NCI-H2227 (cell line): ENCODE measurements around the gene CCL2.
"Not testable (repeated sequence)": the region's sequence is repeated elsewhere in the genome, so short reads cannot be mapped to it uniquely, and the experiment has no call there.

Experiments used
- DNase-seq: peaks from one replicate; lab custom pipeline; 2025; ENCODE audit not compliant: unreplicated experiment; lab: John Stamatoyannopoulos, UW

Gene CCL2

DNA sequence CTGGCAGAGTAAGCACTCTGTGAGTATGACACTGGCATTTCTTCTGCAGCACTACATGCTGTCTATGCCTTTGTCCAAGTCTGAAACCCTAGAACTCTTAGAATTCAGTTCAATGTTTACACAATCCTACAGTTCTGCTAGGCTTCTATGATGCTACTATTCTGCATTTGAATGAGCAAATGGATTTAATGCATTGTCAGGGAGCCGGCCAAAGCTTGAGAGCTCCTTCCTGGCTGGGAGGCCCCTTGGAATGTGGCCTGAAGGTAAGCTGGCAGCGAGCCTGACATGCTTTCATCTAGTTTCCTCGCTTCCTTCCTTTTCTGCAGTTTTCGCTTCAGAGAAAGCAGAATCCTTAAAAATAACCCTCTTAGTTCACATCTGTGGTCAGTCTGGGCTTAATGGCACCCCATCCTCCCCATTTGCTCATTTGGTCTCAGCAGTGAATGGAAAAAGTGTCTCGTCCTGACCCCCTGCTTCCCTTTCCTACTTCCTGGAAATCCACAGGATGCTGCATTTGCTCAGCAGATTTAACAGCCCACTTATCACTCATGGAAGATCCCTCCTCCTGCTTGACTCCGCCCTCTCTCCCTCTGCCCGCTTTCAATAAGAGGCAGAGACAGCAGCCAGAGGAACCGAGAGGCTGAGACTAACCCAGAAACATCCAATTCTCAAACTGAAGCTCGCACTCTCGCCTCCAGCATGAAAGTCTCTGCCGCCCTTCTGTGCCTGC, at the start of gene CCL2:
TSS of gene CCL2 (plus strand) at position 635 of the 730 bp plus-strand sequence. CDS start at position 700, 65 bp downstream.
- peak; percentile 78 for DNase-seq

DNA sequence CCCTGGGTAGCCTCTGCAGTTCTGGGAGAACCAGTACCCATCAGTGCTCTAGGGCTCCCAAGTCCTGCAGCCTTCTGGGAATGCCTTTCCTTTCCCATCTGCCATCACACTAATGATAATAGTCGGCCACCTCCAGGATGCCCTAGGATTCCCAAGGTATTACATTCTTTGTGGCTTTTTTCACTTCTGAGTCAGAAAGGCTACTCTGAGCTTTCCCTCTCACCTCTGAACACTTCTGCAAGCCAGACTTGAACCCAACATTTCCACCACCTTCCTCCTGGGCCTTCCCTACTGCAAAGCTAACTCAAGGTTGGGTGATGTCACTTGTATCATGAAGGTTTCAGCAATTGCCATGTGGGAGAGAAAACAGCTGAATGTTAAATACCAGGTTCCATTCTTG, 49.7 kb upstream of the CCL2 start:
- DNase-seq, result no peak

DNA sequence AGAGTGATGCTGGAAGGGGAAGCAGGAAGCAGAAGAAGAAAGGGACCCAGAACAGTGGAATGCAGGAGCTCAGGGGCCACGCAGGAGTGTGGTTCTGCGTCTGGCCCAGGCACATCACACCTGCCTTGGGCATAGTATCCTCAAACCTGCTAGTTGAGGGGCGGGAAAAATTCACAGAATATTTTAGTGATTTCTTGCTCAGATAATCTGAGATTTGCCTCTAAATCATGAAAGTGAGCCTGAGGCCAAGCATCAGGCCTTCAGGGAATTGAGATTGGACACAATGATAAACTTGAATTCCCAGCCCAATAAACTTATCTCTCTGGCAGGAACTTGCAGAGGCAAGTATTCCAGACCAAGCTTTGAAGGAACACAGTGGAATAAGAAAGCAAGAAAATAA, 48.5 kb upstream of the CCL2 start:
- DNase-seq, result no peak

DNA sequence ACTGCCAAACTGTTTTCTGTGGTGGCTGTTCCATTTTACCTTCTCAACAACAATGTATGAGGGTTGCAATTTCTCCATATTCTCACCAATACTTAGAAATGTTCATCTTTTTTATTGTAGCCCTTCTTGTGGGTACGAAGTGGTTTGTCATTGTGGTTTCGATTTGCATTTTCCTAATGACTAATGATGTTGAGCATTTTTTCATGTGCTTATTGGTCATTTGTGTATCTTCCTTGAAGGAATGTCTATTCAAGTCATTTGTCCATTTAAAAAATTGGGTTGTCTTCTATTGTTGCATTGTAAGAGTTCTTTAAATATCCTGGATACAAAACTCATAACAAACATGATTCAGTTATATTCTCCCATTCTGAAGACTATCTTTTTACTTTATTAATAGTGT, 47.5 kb upstream of the CCL2 start:
- DNase-seq, result no peak

DNA sequence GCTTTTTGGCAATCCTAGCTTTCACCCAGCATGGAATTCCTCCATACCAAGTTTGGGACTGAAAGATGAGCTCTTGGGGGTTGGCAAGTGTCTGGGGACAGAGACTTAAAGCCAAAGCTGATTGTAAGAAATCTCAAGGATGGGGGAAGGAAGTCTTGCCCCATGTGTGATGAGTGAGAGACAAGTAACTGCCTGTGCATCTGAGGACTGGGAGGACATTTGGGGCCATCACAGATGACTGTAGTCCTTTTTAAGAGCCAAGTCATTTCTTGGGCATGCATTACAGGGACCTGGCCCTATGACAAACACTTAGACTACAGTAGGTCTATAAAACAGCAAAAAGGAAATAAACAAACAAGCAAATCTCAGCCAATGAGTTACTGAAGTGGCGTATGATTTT, 36.3 kb upstream of the CCL2 start:
- no peak for DNase-seq

DNA sequence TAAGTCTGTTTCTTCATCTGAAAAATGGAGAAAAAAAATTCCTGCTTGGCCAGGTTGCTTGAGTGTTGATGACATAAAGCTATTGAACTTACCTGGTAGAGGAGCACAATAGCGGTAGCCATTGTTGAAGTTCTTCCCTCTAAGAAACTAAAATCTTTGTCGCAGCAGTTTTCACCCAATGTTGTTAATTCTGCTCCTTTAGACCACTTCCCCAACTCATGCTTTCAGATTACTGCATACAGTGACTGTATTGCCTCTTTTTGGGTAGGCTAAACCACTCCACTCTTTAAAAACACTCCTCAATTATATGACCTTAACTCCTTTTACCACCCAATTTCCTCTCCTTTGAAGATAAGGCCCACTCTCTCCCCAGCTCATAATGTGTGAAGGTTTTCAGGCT, 35.7 kb upstream of the CCL2 start:
- no peak for DNase-seq

DNA sequence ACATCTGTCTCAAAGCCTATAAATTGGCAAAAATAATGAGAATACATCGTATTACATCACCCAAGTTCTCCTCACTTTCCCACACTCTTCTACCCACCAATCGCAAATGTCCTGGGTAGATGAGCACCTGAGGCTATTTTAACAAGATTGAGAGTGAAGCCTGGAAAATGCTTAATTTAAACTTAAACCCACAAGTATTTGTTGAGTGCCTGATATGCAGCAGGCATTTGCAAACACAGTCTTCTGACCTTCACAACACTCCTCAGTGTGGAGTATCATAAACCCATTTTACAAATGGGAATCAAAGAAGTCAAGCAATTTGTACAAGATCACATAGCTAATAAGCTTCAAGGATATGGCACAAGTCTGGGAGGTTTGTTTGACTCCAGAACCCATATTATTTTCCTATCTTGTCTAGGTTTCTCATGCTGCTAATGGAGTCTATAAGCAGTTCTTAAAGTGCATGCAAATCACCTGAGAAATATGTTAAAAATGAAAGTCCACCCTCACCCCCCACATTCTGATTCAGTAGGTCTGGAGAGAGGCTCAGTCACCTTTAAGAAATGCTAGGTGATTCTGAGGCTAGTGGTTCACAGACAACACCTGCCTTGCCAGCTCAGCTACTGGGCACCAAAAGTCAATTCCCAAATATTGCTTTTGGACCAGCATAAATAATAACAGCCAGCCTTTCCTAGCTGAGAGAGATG, 34.9 kb upstream of the CCL2 start:
- no peak for DNase-seq

DNA sequence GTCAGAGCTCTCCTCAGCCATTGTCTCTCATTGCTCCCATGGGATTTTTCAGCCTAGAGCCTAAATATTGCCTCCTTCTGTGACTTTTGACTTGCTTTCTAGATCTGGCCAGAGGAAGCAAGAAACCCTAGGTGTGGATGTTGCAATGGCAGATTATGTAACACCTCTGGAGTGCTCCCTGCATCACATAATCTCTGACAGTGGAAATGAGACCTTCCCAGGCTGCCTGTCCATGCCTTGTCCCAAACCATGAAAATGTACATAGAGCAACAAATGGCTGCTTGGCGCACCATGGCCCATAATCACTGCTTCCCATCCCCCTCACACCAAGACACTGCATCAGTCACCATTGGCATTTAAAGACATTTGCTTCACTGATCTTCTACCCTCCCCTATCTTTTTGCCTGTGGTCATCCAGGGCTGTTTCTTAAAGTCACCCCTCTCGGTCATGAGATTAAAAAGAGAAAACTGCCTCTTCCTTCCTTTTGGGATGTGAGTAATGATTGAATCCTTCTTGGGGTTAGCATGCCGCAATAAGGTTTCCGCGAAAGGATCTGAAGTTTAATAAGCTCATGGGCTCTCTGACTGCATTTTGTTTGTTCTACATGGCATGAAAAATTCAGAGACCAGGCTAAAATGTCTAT, 34.2 kb upstream of the CCL2 start:
- DNase-seq, result no peak

DNA sequence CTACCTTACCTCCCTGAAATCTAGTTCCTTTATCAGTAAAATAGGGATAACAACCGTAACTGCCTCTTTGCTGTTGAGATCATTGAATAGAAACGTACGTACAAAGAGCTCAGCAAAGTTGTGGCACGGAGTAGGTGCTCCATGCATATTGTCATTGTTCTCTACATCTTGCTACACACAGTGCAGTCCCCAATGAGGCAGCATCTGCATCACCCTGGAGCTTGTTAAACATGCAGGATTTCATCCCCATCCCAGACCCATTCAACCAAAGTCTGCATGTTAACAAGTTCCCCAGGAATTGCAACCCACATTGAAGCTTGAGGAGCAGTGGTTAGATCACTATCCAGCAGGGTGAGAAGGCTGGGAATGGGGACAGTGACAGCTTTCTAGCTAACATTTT, 33.7 kb upstream of the CCL2 start:
- DNase-seq, result no peak

DNA sequence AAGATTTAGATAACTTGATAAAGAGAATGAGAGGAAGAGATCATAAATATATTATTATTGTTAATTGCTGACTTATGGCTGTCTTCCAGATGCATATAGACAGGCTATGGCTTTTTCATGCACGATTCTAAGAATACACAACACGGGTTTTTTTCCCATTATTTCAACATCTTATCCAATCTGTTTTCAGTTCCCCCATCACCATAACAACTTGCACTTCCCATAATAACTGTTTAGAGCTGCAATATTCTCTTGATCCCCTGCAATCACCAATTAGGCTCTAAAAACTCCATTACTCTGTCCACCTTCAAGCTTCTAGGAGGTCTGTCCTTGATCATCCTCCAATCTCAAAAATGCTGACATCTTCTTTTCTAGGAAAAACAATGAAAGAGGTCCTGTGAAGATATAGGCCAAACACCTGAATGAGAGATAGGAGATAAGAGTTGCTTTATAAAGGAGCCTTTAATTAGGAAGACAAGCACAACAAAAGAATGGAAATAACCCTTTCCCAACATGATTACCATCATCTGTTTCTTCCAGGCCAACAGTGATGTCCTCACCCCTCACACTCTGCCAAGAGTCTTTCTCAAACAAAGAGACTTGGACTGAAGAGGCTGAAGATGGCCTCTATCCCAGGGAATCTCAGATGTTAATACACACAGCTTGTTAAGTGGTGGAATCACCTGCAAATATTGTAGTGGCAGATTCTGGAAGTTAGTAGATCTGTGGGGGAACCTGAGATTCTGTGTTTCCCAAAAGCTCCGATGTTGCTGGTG, 32.2 kb upstream of the CCL2 start:
- no peak for DNase-seq

DNA sequence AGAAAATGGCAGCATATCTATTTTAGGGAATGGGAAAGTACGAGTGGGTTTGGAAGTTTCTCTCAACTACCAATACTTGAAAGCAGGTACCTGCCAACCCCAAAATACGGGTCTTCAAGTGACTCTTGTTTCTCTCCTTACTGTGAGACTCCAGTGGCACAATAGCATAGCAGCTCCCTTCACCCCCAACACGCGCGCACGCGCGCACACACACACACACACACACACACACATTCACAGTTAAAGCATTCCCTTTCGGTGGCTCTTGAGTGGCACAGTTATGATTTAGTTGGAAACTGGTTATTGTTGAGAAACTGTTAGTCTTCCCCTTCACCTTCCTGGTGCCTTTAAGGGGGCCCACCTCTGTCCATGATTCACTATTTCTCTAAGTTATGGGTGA, 30.0 kb upstream of the CCL2 start:
- no peak for DNase-seq

DNA sequence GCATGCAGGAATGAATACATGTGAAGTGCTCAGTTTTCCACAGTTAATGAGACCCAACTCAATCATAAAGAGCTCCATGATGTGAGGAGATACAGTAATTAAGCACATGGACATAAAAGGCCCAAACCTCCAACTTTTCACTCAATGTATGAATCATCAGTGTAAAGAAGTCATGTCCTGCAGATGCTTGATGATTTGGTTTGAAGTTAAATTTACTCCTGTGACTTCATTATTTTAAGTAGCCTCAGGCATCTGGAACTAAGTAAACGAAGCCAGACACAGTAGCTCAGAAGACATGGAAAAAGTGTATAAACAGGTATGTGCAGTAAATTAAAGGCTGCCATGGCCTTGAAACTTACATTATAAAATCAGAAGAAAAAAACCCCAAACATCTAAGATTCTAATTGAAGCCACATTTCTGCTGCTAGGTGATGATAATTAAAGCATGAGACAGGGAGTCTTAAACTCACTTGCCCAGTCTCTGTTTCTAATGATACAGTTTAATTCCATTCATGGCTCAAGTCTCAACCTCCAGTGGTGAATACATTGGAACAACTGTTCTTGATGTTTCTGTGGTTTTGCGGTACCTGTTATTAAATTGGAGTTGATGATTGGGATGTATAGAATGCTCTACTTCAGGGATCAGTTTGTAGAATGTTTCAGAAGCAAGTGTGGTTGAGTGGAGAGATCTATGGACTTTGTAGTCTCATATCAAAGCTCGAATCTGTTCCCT, 28.9 kb upstream of the CCL2 start:
- DNase-seq, result no peak

DNA sequence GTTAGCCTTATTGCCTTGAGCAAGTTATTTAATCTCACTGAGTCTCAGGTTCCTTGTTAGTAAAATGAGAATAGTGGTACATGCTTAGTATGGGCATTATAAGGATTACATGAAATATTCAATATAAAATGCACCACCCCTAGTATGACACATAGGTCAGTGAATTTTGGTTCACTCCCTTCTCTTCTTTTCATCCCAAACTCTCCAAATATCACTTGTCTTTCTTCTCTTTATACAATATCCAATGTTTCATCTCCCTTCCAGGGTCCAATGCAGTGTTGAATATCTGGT, 28.4 kb upstream of the CCL2 start:
- DNase-seq, result no peak

DNA sequence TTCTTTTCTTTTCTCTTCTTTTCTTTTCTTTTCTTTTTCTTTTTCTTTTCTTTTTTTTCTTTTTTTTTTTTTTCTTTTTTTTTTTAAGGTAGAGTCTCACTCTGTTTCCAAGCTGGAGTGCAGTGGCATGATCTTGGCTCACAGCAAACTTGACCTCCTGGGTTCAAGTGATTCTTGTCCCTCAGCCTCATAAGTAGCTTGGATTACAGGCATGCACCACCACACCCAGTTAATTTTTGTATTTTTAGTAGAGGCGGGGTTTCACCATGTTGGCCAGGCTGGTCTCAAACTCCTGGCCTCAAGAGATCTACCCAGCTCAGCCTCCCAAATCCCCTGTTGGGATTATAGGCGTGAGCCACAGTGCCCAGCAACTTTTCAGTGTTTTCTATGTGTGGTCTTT, 27.8 kb upstream of the CCL2 start:
- DNase-seq, result not testable (repeated sequence)

DNA sequence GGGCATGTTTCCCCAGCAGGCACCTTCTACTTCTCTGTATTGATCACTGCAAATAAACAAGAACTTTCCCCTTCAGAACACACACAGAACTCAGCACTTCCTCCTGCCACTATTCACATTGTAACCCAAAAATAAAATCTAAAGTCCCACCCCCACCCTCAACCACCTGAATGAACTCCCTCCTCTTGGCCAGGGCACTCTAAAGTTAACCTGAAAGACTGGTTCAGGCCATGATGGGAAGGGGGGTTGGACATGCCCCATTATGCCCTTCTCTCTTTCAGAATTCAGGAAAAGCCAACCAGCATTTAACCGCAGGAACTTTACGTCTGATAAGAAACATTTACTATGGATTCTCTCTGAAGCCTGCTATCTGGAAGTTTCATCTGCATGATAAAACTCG, 27.4 kb upstream of the CCL2 start:
- no peak for DNase-seq

DNA sequence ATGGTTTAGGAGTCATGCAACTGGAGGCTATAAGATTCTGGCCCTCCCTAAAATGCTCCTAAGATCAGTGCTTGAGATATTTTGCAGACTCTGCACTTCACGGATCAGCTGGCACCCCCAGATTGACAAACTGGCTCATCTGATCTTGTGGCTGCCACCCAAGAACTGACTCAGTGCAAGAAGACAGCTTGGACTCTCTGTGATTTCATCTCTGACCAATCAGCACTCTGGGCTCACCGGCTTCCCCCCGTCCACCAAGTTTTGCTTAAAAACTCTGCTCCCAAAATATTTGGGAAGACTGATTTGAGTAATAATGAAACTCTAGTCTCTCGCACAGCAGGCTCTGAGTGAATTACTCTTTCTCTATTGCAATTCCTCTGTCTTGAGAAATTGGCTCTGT, 26.3 kb upstream of the CCL2 start:
- no peak for DNase-seq

DNA sequence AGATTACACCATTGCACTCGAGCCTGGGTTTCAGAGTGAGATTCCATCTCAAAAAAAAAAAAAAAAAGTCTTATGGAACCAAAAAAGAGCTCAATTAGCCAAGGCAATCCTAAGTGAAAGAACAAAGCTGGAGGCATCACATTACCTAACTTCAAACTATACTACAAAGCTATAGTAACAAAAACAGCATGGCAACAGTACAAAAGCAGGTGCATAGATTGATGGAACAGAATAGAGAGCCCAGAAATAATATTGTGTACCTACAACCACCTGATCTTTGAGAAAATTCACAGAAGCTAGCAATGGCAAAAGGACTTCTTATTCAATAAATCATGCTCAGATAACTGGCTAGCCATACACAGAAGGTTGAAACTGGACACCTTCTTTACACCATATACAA, 24.7 kb upstream of the CCL2 start:
- no peak for DNase-seq

DNA sequence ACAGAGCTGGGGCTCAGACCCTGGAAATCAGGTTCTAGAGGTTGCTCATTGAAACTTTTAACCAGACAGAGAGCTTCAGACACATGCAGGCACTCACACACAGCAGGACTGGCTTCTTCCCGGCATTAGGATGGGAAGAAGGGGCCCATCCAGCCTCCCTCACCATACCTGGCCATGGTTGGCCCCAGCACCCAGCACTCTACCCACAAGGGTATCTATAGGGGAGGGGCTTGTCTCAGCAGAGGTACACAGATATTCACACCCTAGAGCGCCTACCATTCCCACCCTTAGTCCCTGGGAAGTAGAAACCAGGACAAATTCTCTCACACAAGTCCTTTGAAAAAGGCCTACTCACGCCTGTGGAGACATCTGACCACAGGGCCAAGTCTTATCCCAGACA, 20.5 kb upstream of the CCL2 start:
- no peak for DNase-seq

DNA sequence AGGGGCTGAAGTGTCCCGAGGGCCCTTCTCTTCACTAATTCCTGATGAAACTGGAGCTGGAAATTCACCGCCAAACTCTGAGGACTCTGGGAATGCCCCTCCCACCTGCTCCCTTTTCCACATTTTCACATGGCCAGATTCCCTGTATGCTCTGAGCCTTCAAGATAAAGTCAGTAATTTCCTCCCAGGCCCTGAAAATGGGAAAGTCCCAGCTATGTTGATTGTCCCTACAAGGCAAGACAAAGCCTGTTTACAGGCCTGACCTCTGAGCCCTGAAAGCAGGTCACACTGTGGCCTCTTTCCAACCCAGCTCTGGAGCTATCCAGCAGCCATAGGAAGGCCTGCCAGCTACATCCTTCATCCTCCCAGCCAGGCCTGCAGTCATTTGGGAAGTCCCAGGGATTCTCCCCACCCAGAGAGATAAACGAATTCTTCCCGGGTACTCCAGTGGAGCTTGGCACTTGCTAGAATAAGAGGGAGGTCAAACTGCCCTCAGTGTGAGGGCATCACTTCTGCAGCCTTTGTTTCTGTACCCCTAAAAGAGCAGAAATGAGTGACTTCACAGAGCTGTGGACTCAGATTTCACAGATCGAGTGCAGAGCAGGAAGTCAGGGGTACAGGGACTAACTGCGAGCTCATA, 19.6 kb upstream of the CCL2 start:
- no peak for DNase-seq

DNA sequence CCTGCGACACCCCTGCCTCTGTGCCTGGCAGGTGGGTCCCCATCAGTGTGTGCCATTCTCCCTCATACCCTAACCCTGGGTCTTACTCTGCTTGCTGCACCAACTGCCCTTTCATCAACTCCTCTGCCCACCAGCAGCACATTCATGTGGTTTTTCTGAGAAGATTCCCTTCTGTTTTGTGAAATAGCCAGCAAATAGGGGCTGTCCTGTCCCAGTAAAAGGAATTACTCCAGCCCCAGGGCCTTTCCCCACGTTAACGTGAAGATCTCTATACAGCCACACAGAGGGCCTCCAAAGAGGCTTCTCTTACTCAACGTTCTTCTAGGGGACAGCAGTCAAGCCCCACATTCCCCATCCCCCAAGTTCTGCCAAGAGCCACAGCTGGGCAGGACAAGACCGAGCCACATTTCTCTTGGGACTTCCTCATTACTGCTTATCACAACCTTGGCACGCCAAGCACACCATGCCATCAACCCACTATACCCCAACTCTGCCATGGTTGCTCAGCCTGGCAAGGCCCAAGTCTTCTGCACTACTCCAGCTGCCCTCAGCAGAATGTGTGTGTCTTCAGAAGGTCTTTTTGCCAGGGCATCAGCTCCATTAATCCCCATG, 18.7 kb upstream of the CCL2 start:
- no peak for DNase-seq
